HG02885 (cell line): ENCODE results near the gene WWOX.

Experiments used
- ATAC-seq: cut with Tn5 transposase; IDR thresholded peaks from one replicate; pipeline ENCODE4 v1.9.1; 2021; ENCODE audit warnings: mild to moderate bottlenecking; ENCODE audit not compliant: unreplicated experiment, poor library complexity

The WWOX gene

GRCh38 chr16:78415013-78415412 lies 315.6 kb downstream of the WWOX start:
- no peak for ATAC-seq

GRCh38 chr16:78415669-78416068 lies 316.2 kb downstream of the WWOX start:
- no peak for ATAC-seq

GRCh38 chr16:78416400-78416799 lies 316.9 kb downstream of the WWOX start:
- ATAC-seq, result no peak

GRCh38 chr16:78421181-78421708 lies 321.8 kb downstream of the WWOX start:
- no peak for ATAC-seq

- no peak for ATAC-seq
These were observed 325.8 kb downstream of the WWOX start for GRCh38 chr16:78425281-78425680.

- ATAC-seq, result no peak
These were observed 326.5 kb downstream of the WWOX start for GRCh38 chr16:78425891-78426510.

DNA sequence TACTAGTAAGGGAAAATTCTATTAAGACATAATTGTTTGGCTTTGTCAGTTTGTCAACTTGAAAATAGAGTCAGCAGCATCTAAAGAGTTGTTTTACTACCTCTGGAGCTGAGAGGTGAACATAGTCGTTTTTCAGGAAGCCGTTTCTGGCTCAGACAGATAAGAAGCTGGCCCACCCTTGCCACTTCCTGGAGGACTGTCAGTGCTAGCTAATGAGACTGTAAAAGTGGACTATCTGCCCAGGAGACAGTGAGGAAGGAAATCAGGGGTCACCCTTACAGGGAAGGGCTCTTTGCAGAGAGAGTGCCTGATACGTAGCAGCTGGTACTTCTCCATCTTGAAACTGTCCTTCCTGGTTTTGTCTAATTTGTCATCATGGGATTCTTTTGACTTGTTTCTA lies 328.7 kb downstream of the WWOX start:
- no peak for ATAC-seq

- ATAC-seq, result no peak
These were observed 330.8 kb downstream of the WWOX start for GRCh38 chr16:78430281-78430680.

DNA sequence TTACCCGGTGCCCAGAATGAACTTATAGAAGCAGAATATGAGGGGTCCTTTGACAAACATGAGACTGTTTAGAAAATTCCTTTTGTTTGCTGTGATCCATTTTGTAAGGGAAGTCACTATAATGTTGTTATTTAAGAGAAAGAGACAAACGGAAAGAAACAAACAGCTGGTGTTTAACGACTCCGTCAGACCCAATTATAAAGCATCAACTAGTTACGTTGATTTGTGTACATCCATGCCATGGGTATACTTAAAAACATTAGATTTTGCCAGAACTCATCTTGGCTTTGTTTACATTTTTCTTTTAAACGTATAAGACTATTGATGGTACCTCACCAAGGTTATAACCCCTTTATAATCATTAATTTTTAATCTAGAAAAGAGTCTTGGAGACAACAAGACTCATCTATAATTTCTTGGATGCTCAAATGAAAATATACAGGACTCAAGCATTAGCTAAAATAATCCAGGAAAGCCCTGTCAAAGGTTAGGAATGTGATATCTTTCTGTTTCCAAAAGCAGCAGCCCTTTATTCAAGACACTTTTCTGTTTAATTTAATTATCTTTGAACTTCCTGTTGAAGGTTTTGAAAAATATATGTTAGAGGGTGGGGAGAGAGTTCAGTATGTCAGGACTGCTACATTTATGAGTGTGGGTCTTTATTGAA lies 331.7 kb downstream of the WWOX start:
- ATAC-seq, result no peak

DNA sequence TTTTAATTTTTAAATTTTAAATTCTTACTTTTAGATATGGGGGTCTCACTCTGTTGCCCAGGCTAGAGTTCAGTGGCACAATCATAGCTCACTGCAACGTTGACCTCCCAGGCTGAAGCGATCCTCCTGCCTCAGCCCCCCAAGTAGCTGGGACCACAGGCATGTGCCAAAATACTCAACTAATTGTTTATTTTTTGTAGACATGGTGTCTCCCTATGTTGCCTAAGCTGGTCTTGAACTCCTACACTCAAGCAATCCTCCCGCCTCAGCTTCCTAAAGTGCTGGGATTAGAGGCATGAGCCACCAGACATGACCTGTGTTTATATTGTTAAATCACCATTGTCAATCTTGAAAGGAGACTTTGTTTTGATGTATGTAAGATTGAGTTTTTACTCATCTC lies 332.2 kb downstream of the WWOX start:
- no peak for ATAC-seq

DNA sequence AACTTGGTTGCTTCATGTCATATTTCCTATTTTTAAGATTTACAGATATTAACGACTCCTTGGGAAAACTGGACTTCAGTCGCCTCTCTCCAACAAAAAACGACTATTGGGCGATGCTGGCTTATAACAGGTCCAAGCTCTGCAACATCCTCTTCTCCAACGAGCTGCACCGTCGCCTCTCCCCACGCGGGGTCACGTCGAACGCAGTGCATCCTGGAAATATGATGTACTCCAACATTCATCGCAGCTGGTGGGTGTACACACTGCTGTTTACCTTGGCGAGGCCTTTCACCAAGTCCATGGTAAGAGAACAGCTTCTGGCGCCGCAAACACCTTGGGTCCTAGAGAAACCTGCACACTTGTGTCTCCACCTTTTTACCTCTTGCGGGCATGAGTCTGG lies 333.0 kb downstream of the WWOX start:
- ATAC-seq, result no peak

DNA sequence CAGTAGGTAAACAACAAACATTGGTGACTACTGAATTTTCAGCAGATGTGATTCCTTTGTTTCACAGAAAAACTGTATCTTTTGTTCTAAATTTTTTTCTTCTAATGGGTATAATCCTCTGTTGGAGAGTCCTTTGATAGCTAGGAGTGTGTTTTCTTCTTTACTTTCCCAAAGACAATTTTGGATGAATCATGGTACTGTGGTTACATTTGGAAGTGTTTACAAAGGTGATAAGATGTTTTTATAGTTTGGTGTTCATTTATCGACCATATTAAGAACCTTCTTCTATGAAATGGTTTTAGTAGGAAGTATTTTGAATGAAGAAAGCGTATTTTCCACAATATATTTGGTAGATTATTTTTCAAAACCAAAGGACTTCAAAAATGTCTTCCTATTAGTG lies 333.7 kb downstream of the WWOX start:
- ATAC-seq, result no peak

DNA sequence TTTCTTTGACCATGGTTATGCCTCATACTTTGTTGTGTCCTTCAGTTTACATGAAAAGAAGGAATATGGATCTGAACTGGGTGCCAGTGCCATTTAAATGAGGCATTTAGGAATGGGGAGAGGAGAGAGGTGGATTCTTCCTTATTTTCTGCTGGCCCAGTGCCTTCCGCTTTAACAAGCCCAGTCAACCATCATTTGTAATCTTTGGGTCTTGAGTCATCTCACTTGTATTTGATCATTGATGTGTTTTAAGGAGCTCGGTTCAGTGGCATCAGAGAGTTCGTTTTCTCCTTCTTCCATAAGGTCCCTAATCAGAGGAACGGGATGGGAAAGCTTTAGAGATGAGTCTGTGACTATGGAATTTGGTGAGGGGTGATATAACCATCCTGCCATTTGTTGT lies 334.9 kb downstream of the WWOX start:
- no peak for ATAC-seq

GRCh38 chr16:78435260-78435659 lies 335.8 kb downstream of the WWOX start:
- no peak for ATAC-seq

DNA sequence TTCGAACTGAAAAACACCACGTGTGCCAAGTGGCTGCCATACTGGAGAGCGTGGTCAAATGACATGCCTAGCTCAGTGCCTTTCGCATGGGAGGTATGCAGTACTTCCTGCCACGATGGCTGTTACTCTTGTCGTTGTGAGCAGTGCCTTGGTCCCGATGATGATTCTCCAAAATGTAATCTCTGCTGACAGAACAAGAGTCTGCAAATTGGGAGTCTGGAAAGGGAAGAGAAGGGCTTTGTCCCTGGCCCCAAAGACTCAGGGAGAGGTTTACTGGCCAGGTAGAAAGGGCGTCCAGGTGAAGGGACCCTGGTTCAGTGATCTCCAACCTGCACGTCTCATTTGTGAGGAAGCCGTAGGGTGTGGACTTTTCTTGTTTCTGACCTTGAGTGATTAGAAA lies 336.6 kb downstream of the WWOX start:
- ATAC-seq, result no peak

- ATAC-seq, result no peak
These were observed 337.4 kb downstream of the WWOX start for GRCh38 chr16:78436846-78437245.

DNA sequence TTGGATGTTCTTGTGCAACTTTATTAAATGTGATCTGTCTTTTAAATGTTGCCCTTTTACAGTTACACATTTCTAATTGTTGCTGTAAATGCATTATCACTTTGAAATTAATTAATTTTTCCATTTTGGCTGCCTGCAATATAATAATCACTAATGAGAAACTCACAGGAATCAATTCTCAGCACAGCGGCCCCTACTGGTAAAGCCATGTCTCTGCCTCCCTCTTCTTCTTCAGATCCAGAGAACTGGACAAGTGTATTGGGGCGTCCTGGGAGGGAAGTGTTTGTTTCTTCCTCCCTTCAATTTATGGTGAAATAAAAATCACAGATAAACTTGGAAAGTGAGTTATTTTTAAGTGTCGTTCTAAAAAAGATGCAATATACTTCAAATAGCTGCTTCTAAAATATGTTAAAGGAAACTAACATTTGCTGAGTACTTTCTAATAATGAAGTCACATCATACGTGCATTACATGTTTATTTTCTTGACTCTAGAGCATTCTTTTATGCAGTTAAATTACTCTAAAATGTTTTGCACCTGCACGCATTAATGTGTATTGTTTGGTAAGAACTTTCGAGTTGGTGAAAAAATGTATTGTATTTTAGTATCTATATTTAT lies 338.0 kb downstream of the WWOX start:
- no peak for ATAC-seq

DNA sequence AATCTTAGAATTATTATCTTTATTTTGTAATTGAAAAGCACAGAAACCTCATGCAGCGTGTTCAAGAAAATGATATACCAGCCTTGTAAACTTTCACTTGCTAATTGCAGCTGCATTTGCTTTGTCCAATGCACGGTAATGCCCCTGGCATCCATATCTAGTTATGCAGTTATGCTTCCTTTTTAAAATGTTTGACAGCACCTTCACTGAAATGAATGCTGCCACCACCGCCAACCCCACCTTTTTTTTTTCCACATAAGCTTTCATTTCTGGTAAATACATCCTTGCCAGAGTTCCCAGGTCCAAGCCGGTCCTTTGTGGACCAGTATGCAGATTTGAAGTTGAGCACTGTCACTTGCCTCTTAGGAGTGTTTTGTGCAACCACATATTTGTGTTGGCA lies 338.8 kb downstream of the WWOX start:
- no peak for ATAC-seq

- ATAC-seq, result no peak
These were observed 339.2 kb downstream of the WWOX start for GRCh38 chr16:78438632-78439031.

- no peak for ATAC-seq
These were observed 340.2 kb downstream of the WWOX start for GRCh38 chr16:78439646-78440045.

DNA sequence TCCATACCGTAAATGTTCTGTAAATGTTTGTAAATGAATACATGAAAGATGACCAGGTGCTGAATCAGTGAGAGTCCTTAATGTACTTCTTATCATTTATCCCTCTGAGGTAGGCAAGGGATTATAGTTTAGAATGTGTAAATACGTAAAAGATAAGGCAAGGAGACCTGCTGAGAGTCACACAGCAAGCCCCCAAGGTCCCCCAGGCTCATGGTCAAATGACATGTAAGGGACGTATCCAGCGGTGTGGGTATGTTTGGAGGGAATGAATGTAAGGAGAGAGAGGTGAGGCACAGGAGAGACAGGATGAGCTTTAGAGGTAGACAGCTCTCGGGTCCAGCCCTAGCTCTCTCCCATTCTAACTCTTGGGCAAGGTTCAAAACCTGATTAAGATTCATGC lies 341.8 kb downstream of the WWOX start:
- ATAC-seq, result no peak
